ENCODE measurements around the gene KCNQ1.

The KCNQ1 gene

GRCh38 chr11:2693271-2694261 is 248.8 kb downstream of the KCNQ1 start:
- DNase-seq, result peak; percentile 75

- DNase-seq, result peak; percentile 22
Observed at GRCh38 chr11:2694495-2694894, 249.7 kb downstream of the KCNQ1 start.

DNA sequence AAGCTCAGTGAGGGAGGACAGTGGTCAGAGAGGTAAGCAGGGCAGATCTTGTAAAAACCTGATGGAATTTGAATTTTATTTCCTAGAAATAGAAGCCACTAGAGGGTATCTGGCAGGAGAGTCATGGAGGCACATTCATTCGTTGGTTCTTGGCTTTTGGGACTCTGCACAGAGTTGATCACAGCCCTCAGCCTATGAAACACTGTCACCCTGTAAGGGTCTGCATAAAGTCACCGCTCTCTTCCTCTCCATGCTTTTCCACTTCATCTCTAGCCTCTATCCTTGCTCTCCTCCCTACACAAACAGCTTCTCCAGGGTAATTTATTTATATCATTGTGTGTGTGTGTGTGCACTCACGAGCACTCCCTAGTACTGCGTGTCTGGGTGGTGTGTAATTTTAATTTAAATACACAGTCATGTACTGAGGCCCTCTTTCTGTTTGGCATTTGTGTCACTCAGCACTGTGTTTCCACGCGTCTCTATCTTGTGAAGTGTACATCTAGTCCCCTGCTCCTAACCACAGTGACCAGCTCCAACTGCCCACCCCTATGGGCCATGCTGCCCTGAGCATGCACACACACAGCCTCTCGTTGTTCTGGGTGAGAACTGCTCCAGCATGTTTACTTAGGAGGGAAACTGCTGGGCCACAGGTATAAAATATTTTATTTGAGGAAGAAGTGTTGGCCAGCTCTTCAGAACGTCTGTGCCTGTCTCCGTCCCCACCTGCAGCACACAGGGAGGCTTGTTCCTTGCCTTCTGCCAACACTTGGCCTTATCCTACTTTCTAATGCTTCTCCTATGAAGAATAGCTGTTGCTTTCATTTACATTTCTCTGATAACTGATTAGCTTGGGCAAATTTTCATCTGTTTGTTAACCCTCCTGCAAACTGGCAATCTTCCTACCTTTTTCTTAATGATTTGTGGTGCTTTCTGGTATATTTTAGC is 250.5 kb downstream of the KCNQ1 start:
- DNase-seq, result peak; percentile 47

- DNase-seq, result no peak
Observed at GRCh38 chr11:2696455-2696854, 251.6 kb downstream of the KCNQ1 start.

- no peak for DNase-seq
Observed at GRCh38 chr11:2697866-2698265, 253.1 kb downstream of the KCNQ1 start.

DNA sequence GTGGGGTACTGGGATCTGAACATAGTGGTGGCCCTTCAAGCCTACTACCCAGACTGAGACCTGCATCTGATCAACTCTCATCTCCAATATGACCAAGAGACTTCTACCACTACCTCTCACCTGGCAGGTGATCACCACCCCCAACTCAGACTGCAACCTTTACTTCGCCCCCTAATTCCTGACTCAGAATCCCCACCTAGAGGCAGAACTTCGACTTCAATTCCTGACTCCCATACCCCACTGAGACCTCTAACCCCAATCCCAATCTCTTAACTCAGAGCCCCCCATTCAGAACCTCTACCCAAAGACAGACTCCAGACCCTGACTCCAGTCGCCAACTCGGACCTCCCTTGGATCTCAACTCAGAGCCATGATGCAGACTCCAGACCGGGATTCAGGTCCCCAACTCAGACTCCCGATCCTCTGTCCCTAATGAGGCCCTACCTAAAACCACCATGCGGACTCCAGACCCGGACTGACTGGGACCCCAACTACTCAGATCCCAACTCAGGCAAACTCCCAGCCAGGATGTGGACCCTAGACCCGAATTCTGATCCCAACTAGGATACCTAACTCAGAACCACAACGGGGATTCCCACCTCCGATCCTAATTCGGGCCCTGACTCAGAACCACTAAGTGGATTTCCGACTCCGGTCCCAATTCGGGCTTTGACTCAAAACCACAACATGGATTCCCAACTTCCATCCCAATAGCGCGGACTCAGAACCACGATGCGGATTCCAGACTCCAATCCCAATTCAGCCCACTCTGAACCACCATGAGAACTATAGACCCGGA is 253.8 kb downstream of the KCNQ1 start:
- DNase-seq, result peak; percentile 36

DNA sequence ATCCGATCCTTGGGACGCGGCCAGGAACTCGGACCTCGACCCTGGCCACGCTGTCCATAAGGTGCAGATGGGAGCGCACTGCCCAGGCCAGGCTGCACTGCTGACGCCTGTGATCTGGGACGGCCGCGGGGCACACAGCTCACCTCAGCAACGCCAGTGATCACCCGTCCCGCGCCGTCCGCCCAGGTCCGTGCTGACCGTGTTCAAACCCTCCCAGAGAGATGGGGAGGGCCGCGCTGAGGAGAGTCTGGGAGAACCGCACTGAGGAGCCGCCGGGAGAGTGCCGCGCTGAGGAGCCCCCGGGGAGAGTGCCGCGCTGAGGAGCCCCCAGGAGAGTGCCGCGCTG is 254.3 kb downstream of the KCNQ1 start:
- DNase-seq, result peak; percentile 64

DNA sequence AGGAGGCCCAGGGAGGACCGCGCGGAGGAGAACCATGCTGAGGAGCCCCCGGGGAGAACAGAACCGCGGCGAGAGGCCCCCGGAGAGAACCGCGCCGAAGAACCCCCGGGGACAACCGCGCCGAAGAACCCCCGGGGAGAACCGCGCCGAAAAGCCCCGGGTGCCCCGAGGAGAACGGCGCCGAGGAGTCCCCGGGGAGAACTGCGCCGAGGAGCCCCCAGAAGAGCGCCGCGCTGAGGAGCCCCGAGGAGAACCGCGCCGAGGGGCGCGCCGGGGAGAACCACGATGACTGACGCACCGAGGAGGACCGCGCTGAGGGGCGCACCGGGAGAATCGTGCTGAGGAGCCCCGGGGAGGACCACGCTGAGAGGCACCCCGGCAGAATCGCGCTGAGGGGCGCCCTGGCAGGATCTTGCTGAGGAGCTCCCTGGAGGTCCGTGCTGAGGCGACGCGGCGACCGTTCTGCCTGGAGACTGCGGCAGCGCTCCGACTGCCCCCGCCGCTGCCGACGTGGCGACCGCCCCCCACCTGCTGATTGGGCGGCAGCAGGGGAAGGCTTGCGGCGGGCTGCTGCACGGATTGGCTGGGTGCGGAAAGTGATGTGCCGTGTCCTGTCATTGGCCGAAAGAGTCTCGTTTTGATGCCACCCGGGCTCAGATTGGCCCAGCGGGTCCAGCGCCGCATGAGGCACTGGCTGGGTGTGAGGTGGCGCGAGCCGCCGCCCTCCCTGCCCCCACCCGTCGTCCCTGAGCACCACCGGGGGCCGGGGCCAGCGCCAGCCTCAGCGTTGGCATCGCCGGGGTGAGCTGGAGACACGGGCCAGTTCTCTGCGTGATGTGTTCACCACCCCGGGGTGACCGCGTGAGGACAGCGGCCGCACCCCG is 255.0 kb downstream of the KCNQ1 start, which contains the start of gene KCNQ1OT1:
KCNQ1OT1 (minus strand) TSS at position 464 of the 884 bp plus-strand sequence.
- DNase-seq, result peak; percentile 95

- DNase-seq, result peak; percentile 75
Observed at GRCh38 chr11:2700415-2701211, 255.8 kb downstream of the KCNQ1 start.

GRCh38 chr11:2701230-2701629 is 256.4 kb downstream of the KCNQ1 start:
- peak; percentile 49 for DNase-seq

DNA sequence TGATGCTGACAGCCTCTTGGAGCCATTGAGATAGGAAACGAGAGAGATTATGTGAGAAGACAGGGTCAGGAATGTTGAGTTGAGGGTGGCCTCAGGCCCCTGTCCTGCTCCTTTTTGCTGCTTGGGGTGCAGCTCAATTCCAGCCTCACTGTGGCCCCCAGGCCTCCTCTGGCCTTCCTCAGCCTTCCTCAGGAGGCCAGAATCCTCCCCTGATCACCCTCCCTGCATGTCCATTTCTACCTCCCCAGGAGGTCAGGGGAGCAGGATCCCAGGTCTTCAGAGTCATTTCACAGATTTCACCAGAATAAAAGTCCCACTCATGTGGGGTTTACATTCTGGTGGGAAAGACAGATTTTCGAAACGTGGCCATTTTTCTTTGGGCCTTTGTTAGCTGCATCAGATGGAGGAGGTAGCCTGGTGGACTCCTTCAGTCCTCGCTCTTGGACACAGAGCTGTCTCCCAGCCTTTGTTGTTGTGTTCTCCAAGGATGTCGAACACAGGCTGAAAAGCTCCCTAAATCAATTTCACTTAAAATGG is 257.2 kb downstream of the KCNQ1 start:
- DNase-seq, result peak; percentile 14

DNA sequence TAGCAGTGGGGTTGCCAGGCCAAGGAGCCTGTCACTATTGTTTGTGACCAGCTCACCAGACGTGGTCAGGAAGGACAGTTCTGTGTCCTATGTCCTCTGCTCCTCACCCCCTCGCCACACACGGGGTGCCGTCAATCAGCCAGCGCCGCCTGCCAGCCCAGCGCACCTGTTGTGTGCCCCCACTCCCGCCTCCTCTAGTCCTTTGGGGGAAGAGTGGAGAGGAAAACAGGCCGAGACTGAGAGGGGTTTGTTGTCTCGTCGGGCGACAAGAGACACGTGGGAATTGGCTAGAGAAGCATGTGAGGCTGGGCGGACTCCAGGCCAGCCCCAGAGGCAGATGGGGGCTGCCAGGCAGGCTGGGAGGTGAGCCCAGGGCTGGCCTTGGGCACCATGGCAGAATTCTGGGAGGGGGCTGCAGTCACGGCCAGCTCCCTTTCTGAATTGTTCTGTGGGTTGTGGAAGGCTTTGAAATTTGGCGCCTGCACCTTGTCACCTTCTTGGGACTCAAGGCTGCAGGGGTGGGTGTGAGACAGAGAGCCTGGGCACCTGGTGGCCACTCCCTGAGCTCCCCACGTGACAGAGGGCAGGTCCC is 258.1 kb downstream of the KCNQ1 start:
- DNase-seq, result no peak

- no peak for DNase-seq
Observed at GRCh38 chr11:2703363-2704141, 258.7 kb downstream of the KCNQ1 start.

DNA sequence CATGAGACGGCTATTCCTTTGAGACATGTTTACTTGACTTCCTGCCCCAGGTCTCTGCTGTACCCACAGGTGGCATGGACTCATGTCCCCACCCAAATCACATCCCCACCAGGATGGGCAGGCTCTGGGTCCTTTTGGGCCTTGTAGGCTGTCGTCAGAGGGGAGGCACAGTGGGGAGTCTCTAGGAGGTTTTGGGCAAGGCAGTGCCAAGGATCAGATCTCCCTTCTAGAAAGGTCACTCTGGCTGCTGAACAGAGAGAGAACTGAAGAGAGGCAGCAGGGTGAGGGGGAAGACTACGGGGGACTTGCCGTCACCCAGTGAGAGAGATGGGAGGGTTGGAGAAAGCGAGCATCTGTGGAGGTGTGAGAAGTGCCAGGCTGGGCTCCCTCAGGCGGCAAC is 259.5 kb downstream of the KCNQ1 start:
- DNase-seq, result no peak

- DNase-seq, result no peak
Observed at GRCh38 chr11:2704896-2705606, 260.2 kb downstream of the KCNQ1 start.

DNA sequence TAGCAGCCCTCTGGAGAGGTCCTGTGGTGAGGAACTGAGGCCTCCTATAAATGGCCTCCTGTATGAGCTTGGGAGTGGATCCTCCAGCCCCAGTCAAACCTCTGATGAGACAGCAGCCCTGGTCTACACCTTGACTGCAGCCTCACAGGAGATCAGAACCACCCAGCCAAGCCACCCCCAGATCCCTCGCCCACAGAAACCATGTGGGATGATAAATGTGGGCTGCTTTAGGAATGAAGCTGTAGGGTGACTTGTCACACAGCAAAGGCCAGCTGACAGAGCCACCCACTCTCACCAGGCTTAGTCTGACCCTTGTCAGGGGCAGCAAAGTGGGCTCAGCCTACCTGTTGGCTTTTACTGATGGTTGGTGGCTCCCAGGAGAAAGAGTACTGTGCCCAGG is 261.5 kb downstream of the KCNQ1 start:
- no peak for DNase-seq

DNA sequence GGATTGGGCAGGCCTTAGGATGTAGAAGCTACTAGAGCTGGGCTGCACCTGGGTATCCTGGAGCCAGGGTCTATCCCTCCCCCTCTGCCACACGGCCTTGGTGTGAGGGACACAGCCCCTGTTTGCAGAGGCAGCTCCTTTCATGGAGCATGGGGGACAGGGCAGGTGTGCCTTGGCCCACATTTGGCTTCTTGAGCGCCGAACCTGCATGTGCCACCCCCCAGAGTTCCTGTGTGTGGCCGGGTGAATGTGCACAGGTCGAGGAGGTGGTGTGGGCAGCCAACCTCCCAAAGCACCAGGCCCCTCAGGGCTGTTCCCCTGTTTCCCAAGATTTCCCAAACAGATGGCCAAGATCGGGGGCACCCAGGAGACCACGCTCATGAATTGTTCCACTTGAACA is 262.9 kb downstream of the KCNQ1 start:
- no peak for DNase-seq

GRCh38 chr11:2708151-2708581 is 263.4 kb downstream of the KCNQ1 start:
- no peak for DNase-seq
